Keratinocyte (primary cell): Measurements from ENCODE around the gene SLAMF1.

ENCODE experiments used
- EZH2 ChIP-seq: IDR thresholded peaks from one replicate; pipeline ENCODE4 v1.6.1; 2012; ENCODE audit warnings: inconsistent platforms, mild to moderate bottlenecking, low read length, moderate library complexity
- TF ChIP-seq, protein P1 (sequence below), 3 experiments: IDR thresholded peaks in 1 of 3; conservative IDR thresholded peaks in 1 of 3; optimal IDR thresholded peaks in 1 of 3; 2 replicates in 2 of 3; 3 replicates in 1 of 3; pipeline versions ENCODE3 to v1.5.1; 2011; ENCODE audit warnings: low read length in 3 of 3, mild to moderate bottlenecking in 3 of 3, moderate library complexity in 2 of 3, control low read depth in 1 of 3, inconsistent platforms in 1 of 3; ENCODE audit not compliant: insufficient read depth in 2 of 3; ENCODE audit errors: extremely low read depth in 1 of 3

DNA sequence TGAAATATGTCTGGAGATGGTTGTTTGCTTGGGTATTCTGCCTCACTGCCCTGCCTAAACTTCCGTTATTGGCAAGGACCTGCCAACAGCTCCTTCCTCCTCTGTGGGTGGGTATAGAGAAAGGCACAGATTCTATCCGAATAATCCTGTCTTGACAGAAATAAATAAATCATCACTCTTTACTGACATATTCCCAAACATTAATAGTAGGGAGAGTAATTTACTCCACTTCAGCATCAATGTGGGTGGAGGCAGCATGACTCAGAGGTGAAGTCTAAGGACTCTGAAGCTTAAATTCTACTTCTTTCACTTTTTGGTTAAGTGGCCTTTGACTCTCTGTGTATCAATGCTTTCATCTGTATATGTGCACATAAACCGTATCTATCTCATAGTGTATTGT lies 70.5 kb downstream of the SLAMF1 start:
- TF ChIP-seq, protein P1, sequence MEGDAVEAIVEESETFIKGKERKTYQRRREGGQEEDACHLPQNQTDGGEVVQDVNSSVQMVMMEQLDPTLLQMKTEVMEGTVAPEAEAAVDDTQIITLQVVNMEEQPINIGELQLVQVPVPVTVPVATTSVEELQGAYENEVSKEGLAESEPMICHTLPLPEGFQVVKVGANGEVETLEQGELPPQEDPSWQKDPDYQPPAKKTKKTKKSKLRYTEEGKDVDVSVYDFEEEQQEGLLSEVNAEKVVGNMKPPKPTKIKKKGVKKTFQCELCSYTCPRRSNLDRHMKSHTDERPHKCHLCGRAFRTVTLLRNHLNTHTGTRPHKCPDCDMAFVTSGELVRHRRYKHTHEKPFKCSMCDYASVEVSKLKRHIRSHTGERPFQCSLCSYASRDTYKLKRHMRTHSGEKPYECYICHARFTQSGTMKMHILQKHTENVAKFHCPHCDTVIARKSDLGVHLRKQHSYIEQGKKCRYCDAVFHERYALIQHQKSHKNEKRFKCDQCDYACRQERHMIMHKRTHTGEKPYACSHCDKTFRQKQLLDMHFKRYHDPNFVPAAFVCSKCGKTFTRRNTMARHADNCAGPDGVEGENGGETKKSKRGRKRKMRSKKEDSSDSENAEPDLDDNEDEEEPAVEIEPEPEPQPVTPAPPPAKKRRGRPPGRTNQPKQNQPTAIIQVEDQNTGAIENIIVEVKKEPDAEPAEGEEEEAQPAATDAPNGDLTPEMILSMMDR (optimal IDR thresholded peaks at IDR 0.05 in 1 of 3, IDR thresholded peaks at IDR 0.05 in 1 of 3, conservative IDR thresholded peaks at IDR 0.05 in 1 of 3; ENCODE audit: extremely low read depth in 1 of 3, insufficient read depth in 2 of 3, low read length in 3 of 3) = no peak
- no peak for TF ChIP-seq EZH2
